Hepatocyte (in vitro differentiated cells): Measurements from ENCODE around the gene COQ10A. TPM values are rescaled to one million over a fixed set of nuclear protein-coding genes. Genes with fewer than 3 reads are reported as not detected.
A peak's percentile ranks its signal among the peaks of the same experiment; 100 is the strongest.

Experiments used
- DNase-seq: peaks from one replicate; pipeline ENCODE4 v3.0.0-alpha.2; 2016; ENCODE audit warnings: low spot score
- H2AFZ ChIP-seq: fragments of 200-600 bp; sonication (generic); 2 replicates; pipeline ENCODE4 v1.6.0; 2016; ENCODE audit warnings: antibody characterized with exemption, mild to moderate bottlenecking
- H3K27ac ChIP-seq: fragments of 200-600 bp; sonication (generic); 2 replicates; pipeline ENCODE4 v1.5.1; 2016; ENCODE audit warnings: mild to moderate bottlenecking
- H3K27me3 ChIP-seq: fragments of 200-600 bp; sonication (generic); 2 replicates; pipeline ENCODE4 v1.6.1; 2016
- H3K36me3 ChIP-seq: fragments of 200-600 bp; sonication (generic); replicated peaks from 2 replicates; pipeline ENCODE4 v1.5.1; 2016; ENCODE audit warnings: low read depth; ENCODE audit not compliant: insufficient read depth
- H3K4me1 ChIP-seq: fragments of 200-600 bp; sonication (generic); 2 replicates; pipeline ENCODE4 v1.5.1; 2016; ENCODE audit warnings: mild to moderate bottlenecking, moderate library complexity; ENCODE audit not compliant: insufficient read depth
- H3K4me2 ChIP-seq: fragments of 200-600 bp; sonication (generic); 2 replicates; pipeline ENCODE4 v1.6.0; 2016
- H3K4me3 ChIP-seq: fragments of 200-600 bp; sonication (generic); 2 replicates; pipeline ENCODE4 v1.5.1; 2016; ENCODE audit warnings: mild to moderate bottlenecking
- H3K79me2 ChIP-seq: fragments of 200-600 bp; sonication (generic); 2 replicates; pipeline ENCODE4 v1.6.0; 2017; ENCODE audit warnings: mild to moderate bottlenecking
- H3K9me2 ChIP-seq: fragments of 200-600 bp; sonication (generic); replicated peaks from 2 replicates; pipeline ENCODE4 v1.6.0; 2017; ENCODE audit warnings: mild to moderate bottlenecking; ENCODE audit not compliant: insufficient read depth
- H3K9me3 ChIP-seq: fragments of 200-600 bp; sonication (generic); 2 replicates; pipeline ENCODE4 v1.5.1; 2016; ENCODE audit warnings: low read depth, mild to moderate bottlenecking
- H4K20me1 ChIP-seq: fragments of 200-600 bp; sonication (generic); 2 replicates; pipeline ENCODE4 v1.6.0; 2016; ENCODE audit warnings: mild to moderate bottlenecking; ENCODE audit not compliant: insufficient read depth, poor library complexity, severe bottlenecking
- EZH2 ChIP-seq: fragments of 200-600 bp; sonication (generic); IDR thresholded peaks from 2 replicates; pipeline ENCODE4 v1.6.1; 2016; ENCODE audit warnings: antibody characterized with exemption, mild to moderate bottlenecking, borderline replicate concordance
- EZH2phosphoT487 ChIP-seq: fragments of 200-600 bp; sonication (generic); IDR thresholded peaks from one replicate; pipeline ENCODE4 v1.6.1; 2018; ENCODE audit warnings: antibody characterized with exemption, mild to moderate bottlenecking, low read depth, moderate library complexity; ENCODE audit not compliant: unreplicated experiment, severe bottlenecking
- WGBS: methylation state at CpG from one replicate; pipeline ENCODE4 v1.1.6; 2016; ENCODE audit warnings: low lambda C conversion rate; ENCODE audit errors: missing lambda C conversion rate; 5-methylcytosine and 5-hydroxymethylcytosine counted together
- polyA plus RNA-seq: library from polyadenylated mRNA; unstranded; fragments of >200 nt; fragmentation: Nextera tagmentation; extraction: Ambion mirVana; gene quantifications from 2 replicates; pipeline ENCODE4 v1.2.1, GENCODE V29; 2016
- total RNA-seq: library from RNA; depleted of rRNA; stranded (reverse); fragments of >200 nt; gene quantifications from 2 replicates; pipeline ENCODE4 v1.2.3, GENCODE V29; 2014
- TF ChIP-seq, protein P1 (sequence below): fragments of 200-600 bp; sonication (generic); IDR thresholded peaks from 2 replicates; pipeline ENCODE4 v1.5.1; 2016; ENCODE audit warnings: antibody characterized with exemption, mild to moderate bottlenecking; ENCODE audit not compliant: poor library complexity

The COQ10A gene
- total and polyA plus RNA-seq, 2 experiments from 2014 or later, result 8.2 to 10.7 TPM

DNA sequence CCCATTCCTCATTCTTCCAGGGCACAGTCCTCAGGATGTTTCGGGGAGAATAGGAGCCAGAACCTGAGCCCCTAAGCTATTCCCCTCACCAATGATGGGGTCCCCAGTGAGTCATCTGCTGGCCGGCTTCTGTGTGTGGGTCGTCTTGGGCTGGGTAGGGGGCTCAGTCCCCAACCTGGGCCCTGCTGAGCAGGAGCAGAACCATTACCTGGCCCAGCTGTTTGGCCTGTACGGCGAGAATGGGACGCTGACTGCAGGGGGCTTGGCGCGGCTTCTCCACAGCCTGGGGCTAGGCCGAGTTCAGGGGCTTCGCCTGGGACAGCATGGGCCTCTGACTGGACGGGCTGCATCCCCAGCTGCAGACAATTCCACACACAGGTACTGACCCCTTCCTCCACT lies 35.6 kb upstream of the COQ10A start:
- H3K4me2 ChIP-seq, result peak overlapping the region; percentile 80
- H3K27ac ChIP-seq, result peak overlapping the region; percentile 98
- 82% methylated on average over 11 of the region's 11 CpGs for WGBS
- H3K4me3 ChIP-seq, result no peak overlapping the region
- no peak for TF ChIP-seq EZH2phosphoT487
- TF ChIP-seq, protein P1, sequence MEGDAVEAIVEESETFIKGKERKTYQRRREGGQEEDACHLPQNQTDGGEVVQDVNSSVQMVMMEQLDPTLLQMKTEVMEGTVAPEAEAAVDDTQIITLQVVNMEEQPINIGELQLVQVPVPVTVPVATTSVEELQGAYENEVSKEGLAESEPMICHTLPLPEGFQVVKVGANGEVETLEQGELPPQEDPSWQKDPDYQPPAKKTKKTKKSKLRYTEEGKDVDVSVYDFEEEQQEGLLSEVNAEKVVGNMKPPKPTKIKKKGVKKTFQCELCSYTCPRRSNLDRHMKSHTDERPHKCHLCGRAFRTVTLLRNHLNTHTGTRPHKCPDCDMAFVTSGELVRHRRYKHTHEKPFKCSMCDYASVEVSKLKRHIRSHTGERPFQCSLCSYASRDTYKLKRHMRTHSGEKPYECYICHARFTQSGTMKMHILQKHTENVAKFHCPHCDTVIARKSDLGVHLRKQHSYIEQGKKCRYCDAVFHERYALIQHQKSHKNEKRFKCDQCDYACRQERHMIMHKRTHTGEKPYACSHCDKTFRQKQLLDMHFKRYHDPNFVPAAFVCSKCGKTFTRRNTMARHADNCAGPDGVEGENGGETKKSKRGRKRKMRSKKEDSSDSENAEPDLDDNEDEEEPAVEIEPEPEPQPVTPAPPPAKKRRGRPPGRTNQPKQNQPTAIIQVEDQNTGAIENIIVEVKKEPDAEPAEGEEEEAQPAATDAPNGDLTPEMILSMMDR, result no peak
- TF ChIP-seq EZH2, result no peak
- no peak overlapping the region for H2AFZ ChIP-seq
- H3K79me2 ChIP-seq, result peaks cover 21% of the 10 kb centered on the region
- H3K9me2 ChIP-seq, result no peaks in the 10 kb centered on the region
- no peaks in the 10 kb centered on the region for H4K20me1 ChIP-seq
- H3K36me3 ChIP-seq, result no peaks in the 10 kb centered on the region
- H3K4me1 ChIP-seq, result peaks cover 7% of the 10 kb centered on the region
- no peaks in the 10 kb centered on the region for H3K9me3 ChIP-seq
- H3K27me3 ChIP-seq, result no peaks in the 10 kb centered on the region
- DNase-seq, result no peak

DNA sequence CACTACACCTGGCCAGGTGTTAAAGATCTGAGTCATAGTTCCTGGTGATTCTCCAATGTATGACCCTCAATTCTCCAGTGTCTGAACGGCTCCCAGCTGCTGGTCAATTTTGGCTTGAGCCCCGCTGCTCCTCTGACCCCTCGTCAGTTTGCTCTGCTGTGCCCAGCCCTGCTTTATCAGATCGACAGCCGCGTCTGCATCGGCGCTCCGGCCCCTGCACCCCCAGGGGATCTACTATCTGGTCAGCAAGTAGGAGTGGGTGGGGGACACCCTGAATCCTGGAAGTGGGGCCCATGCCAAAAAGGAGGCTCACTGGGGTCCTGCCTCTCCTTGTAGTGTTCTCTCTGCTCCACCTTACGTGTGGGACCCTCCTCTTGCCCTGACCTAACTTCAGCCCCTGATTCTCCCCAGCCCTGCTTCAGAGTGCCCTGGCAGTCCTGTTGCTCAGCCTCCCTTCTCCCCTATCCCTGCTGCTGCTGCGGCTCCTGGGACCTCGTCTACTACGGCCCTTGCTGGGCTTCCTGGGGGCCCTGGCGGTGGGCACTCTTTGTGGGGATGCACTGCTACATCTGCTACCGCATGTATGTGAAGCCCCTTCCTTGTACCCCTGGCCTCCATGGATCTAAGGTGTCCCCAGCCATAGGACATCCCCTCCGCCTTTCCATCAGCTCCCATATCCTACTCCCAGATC lies 31.9 kb upstream of the COQ10A start:
- H3K9me2 ChIP-seq, result no peaks in the 10 kb centered on the region
- H2AFZ ChIP-seq, result no peak overlapping the region
- H3K4me1 ChIP-seq, result peaks cover 7% of the 10 kb centered on the region
- no peak overlapping the region for H3K4me2 ChIP-seq
- no peak overlapping the region for H3K4me3 ChIP-seq
- WGBS, result 84% methylated on average over 16 of the region's 16 CpGs
- H3K27ac ChIP-seq, result no peak overlapping the region
- no peaks in the 10 kb centered on the region for H4K20me1 ChIP-seq
- peaks cover 21% of the 10 kb centered on the region for H3K79me2 ChIP-seq
- H3K36me3 ChIP-seq, result no peaks in the 10 kb centered on the region
- no peaks in the 10 kb centered on the region for H3K9me3 ChIP-seq
- H3K27me3 ChIP-seq, result no peaks in the 10 kb centered on the region
- DNase-seq, result no peak
- TF ChIP-seq EZH2phosphoT487 (no peak), EZH2 (no peak)
- TF ChIP-seq, protein P1, result no peak

DNA sequence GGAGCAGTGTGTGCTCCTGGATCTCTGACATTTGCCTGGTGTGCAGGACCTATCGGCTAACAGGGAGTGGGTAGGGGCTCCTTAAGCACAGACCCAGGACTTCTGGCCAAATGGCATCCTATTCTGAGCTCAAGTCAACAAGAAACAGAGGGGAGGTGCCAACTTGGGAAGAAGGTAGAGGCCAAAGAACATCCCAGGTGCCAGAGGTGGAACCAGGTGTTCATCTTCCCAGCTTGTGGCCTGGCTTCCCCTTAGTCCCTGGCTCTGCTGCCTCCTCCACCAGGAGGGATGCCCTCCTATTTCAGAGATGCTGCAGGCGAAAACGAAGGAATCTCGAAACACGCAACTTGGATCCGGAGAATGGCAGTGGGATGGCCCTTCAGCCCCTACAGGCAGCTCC lies 30.7 kb upstream of the COQ10A start:
- no peak overlapping the region for H3K4me2 ChIP-seq
- H3K9me2 ChIP-seq, result no peaks in the 10 kb centered on the region
- peaks cover 20% of the 10 kb centered on the region for H3K79me2 ChIP-seq
- DNase-seq, result no peak
- H3K27me3 ChIP-seq, result no peaks in the 10 kb centered on the region
- TF ChIP-seq EZH2phosphoT487, result no peak
- TF ChIP-seq EZH2, result no peak
- TF ChIP-seq, protein P1, result no peak
- no peak overlapping the region for H3K27ac ChIP-seq
- H4K20me1 ChIP-seq, result no peaks in the 10 kb centered on the region
- H3K9me3 ChIP-seq, result no peaks in the 10 kb centered on the region
- no peak overlapping the region for H2AFZ ChIP-seq
- no peak overlapping the region for H3K4me3 ChIP-seq
- WGBS, result over 99% methylated on average over 6 of the region's 6 CpGs
- peaks cover 3% of the 10 kb centered on the region for H3K4me1 ChIP-seq
- no peaks in the 10 kb centered on the region for H3K36me3 ChIP-seq
